Jurkat, Clone E6-1 (cell line): ENCODE measurements around the gene TOR3A.

ENCODE experiments used
- DNase-seq: peaks from one replicate; pipeline ENCODE4 v3.0.0-alpha.2; 2011; ENCODE audit warnings: low read depth, low spot score
- H3K4me3 ChIP-seq: 2 replicates; pipeline ENCODE4 v1.5.1; 2011; ENCODE audit warnings: mild to moderate bottlenecking, low read length, control low read depth, moderate library complexity

Gene TOR3A

GRCh38 chr1:179058487-179059483 is 23.1 kb upstream of the TOR3A start:
- no peak for DNase-seq
- no peak overlapping the region for H3K4me3 ChIP-seq

GRCh38 chr1:179061360-179062282 is 20.2 kb upstream of the TOR3A start:
- H3K4me3 ChIP-seq: no peak overlapping the region
- DNase-seq: no peak

GRCh38 chr1:179066471-179066870 is 15.4 kb upstream of the TOR3A start:
- no peak overlapping the region for H3K4me3 ChIP-seq
- no peak for DNase-seq

GRCh38 chr1:179077396-179077795 is 4.5 kb upstream of the TOR3A start:
- H3K4me3 ChIP-seq: no peak overlapping the region
- DNase-seq: no peak

GRCh38 chr1:179079113-179079761 is 2.6 kb upstream of the TOR3A start:
- no peak overlapping the region for H3K4me3 ChIP-seq
- peak; percentile 74 for DNase-seq

GRCh38 chr1:179080866-179081686 is 794 bp upstream of the TOR3A start:
- peak overlapping the region; percentile 69 for H3K4me3 ChIP-seq
- peak; percentile 65 for DNase-seq

- DNase-seq: no peak
- H3K4me3 ChIP-seq: peak overlapping the region; percentile 69
Observed at GRCh38 chr1:179082333-179082998, 596 bp downstream of the TOR3A start.

GRCh38 chr1:179082999-179083335 is 1.1 kb downstream of the TOR3A start:
- DNase-seq: no peak
- peak overlapping the region; percentile 69 for H3K4me3 ChIP-seq

- H3K4me3 ChIP-seq: no peak overlapping the region
- DNase-seq: no peak
Observed at GRCh38 chr1:179083533-179083932, 1.7 kb downstream of the TOR3A start.

- no peak overlapping the region for H3K4me3 ChIP-seq
- no peak for DNase-seq
Observed at GRCh38 chr1:179087665-179088064, 5.8 kb downstream of the TOR3A start.

GRCh38 chr1:179089827-179090482 is 8.1 kb downstream of the TOR3A start:
- no peak for DNase-seq
- no peak overlapping the region for H3K4me3 ChIP-seq

- DNase-seq: no peak
- H3K4me3 ChIP-seq: no peak overlapping the region
Observed at GRCh38 chr1:179090522-179090921, 8.7 kb downstream of the TOR3A start.

GRCh38 chr1:179090923-179091322 is 9.1 kb downstream of the TOR3A start:
- DNase-seq: no peak
- no peak overlapping the region for H3K4me3 ChIP-seq

- DNase-seq: no peak
- H3K4me3 ChIP-seq: no peak overlapping the region
Observed at GRCh38 chr1:179091691-179092165, 9.9 kb downstream of the TOR3A start.

- no peak overlapping the region for H3K4me3 ChIP-seq
- DNase-seq: no peak
Observed at GRCh38 chr1:179092896-179093461, 11.1 kb downstream of the TOR3A start.

GRCh38 chr1:179094818-179095217 is 12.9 kb downstream of the TOR3A start:
- H3K4me3 ChIP-seq: no peak overlapping the region
- DNase-seq: no peak

- no peak for DNase-seq
- no peak overlapping the region for H3K4me3 ChIP-seq
Observed at GRCh38 chr1:179095377-179095776, 13.5 kb downstream of the TOR3A start.
